ENCODE results near the gene PPP1R18. TPM values are rescaled to one million over a fixed set of nuclear protein-coding genes. Genes with fewer than 3 reads are reported as not detected.

Gene PPP1R18
- total RNA-seq, 2 experiments from 2014 or later: 146 to 149 TPM

GRCh38 chr6:30651143-30651542 lies 35.3 kb downstream of the PPP1R18 start:
- ChIA-PET CTCF (interaction anchor here (0.9 to 1.3 kb wide), 4 partner anchors 21 to 33 kb away, joined by 3 read pairs; partner anchors contain the start of genes DHX16 and MRPS18B), POLR2A (interaction anchor here (0.7 kb wide), 1 partner anchor 74 kb away, joined by 4 read pairs; no protein-coding TSS in a partner anchor)

GRCh38 chr6:30647242-30648116 lies 39.0 kb downstream of the PPP1R18 start:
- POLR2A ChIA-PET: interaction anchor here (1.6 kb wide), 1 partner anchor 33 kb away, joined by 3 read pairs; no protein-coding TSS in a partner anchor
- CTCF ChIA-PET: interaction anchor here (0.6 to 1.3 kb wide), 4 partner anchors 21 to 75 kb away, joined by 3 to 4 read pairs (median 4); partner anchors contain the start of gene ATAT1

DNA sequence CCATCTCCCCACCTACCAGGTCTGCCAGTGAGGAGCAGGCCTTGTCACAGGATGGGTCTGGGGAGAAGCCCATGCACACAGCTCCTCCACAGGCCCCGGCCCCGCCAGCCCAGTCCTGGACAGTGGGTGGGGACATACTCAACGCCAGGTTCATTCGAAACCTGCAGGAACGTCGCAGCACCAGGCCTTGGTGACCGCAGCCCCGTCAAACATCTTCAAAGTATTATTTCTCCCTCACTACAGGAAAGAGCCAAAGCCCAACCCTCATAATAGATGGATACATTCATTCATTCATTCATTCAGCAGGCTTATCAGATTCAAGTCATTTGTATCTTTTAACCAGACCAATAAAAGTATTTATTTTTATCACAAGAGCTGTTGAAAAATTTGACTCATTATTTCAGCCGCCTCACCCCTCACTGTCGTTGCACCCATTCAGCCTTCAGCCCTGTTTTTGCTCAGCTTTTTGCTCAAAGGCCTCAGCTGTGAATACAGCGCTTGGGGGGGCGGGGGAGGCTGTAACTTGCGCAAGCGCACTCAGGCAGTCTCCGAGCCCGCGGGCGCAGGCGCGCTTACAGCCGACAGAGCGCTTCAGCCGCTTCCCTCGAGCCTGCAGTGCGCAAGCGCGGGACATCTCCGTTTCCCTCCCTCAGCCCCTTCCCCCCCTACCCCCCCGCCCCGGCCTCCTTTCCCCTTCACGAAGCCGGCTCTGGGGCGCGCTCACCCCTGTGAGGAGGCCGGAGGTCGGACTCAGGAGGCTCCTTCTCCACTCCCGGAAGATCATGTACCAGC lies 39.8 kb downstream of the PPP1R18 start, which contains the start of gene C6orf136:
C6orf136 (plus strand) TSS at position 684 of the 792 bp plus-strand sequence; CDS start at position 783, 99 bp downstream.
- CTCF ChIA-PET: interaction anchor here (0.6 to 1.3 kb wide), 5 partner anchors 33 to 90 kb away, joined by 3 to 4 read pairs (median 3); no protein-coding TSS in a partner anchor
- POLR2A ChIA-PET: interaction anchor here (0.6 to 1.6 kb wide), 5 partner anchors 20 to 157 kb away, joined by 3 to 12 read pairs (median 3); partner anchors contain the start of gene ATAT1

- ChIA-PET CTCF (interaction anchor here (0.6 to 1.3 kb wide), 3 partner anchors 20 to 88 kb away, joined by 3 to 4 read pairs (median 4); no protein-coding TSS in a partner anchor), POLR2A (interaction anchor here (1.6 kb wide), 1 partner anchor 31 kb away, joined by 3 read pairs; no protein-coding TSS in a partner anchor)
These were observed 40.5 kb downstream of the PPP1R18 start for GRCh38 chr6:30645989-30646388.

- ChIA-PET CTCF (no interaction called here), POLR2A (interaction anchor here (0.6 kb wide), 1 partner anchor 83 kb away, joined by 7 read pairs; no protein-coding TSS in a partner anchor)
These were observed 41.7 kb downstream of the PPP1R18 start for GRCh38 chr6:30644769-30645168.

DNA sequence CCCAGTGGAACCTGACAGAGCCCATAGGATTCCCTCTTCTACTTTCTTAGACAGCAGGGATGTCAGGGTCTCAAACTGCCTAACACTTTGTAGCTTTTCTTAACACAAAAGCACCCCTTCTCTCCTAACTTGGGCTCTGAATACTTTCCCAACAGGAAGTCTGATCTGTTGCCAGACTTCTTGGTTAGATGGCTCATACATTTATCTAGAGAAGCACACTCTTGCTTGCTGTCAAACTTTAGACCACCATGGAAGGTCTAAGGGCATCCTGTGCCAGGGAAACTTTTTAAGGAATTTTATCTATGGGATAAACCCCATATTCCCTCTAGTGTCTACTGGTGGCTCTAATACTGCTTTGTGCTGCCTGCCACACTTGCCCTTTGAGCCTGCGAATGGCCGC lies 42.8 kb downstream of the PPP1R18 start:
- ChIA-PET CTCF (interaction anchor here (0.6 to 1.2 kb wide), 2 partner anchors 14 to 102 kb away, joined by 3 read pairs; no protein-coding TSS in a partner anchor), POLR2A (no interaction called here)

- POLR2A ChIA-PET: interaction anchor here (0.6 kb wide), 1 partner anchor 42 kb away, joined by 3 read pairs; no protein-coding TSS in a partner anchor
- CTCF ChIA-PET: interaction anchor here (0.6 to 1.3 kb wide), 4 partner anchors 12 to 536 kb away, joined by 3 read pairs; no protein-coding TSS in a partner anchor
These were observed 45.4 kb downstream of the PPP1R18 start for GRCh38 chr6:30641048-30641447.

DNA sequence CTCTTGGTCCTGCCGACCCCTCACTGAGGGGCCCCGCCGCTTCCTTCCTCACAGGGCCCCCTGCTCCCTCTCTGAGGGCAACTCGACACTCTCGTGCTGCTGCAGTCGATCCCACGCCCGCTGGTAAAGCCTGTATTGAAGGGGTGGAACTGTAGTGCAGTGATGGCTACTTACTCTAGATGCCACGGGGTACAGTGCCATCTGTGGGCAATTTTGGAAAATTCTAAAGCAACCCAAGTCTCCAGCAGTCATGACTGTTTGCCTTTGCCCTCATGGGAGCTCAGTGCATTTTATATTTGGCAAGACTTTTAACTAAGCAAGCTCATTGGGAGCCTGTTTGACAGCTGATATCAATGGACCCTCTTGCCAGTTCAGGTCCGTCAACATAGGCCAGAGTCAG lies 46.0 kb downstream of the PPP1R18 start:
- POLR2A ChIA-PET: no interaction called here
- CTCF ChIA-PET: interaction anchor here (1.1 to 1.3 kb wide), 2 partner anchors 13 to 90 kb away, joined by 3 read pairs; no protein-coding TSS in a partner anchor

- CTCF ChIA-PET: interaction anchor here (0.7 kb wide), 1 partner anchor 99 kb away, joined by 4 read pairs; no protein-coding TSS in a partner anchor
- POLR2A ChIA-PET: no interaction called here
These were observed 50.6 kb downstream of the PPP1R18 start for GRCh38 chr6:30635834-30636233.

DNA sequence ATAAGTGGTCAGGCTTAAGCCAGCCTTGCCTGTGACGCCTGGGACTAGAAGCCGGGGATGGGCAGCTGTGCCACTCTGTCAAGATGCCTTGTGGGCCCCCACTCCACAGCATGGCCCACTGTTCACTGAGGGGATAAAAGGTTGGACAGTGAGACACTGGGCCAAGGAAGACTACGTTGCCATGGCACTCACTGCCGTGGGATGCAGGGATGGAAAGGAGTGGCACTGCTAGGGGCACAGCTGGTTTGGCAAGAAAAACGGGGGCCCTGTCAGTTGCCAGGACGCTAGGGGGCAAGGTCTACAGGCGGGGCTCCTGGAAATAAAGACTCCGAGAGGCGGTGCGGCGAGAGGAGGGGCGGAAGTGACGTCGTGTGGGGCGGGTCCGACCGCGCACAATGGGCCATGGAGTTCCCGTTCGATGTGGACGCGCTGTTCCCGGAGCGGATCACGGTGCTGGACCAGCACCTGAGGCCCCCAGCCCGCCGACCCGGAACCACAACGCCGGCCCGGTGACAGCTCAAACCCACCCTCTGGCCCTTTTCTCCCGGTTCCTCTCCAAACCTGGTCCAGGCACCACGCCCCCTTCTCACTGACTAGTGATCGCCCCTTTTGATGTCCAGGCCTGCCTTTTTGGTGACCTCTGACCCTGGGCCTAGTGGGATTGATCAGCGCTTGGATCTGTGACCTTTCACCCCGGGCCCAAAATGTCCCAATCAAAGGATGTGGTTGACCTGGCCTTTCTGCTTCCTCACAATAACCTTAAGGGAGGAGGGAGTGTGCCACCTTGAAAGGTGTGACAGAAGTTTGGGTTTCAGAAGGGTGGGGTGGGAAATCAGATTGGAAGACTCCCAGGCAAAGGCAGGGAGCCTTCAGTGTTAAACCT lies 59.7 kb downstream of the PPP1R18 start, which contains the start of gene ATAT1:
ATAT1 (plus strand) TSS at position 391 of the 883 bp plus-strand sequence.
- CTCF ChIA-PET: interaction anchor here (1.0 to 1.3 kb wide), 5 partner anchors 9 to 104 kb away, joined by 4 to 5 read pairs (median 4); partner anchors contain the start of genes DHX16 and MRPS18B
- POLR2A ChIA-PET: interaction anchor here (0.7 to 1.0 kb wide), 2 partner anchors 20 to 96 kb away, joined by 4 to 12 read pairs; no protein-coding TSS in a partner anchor

Other genes starting within 250 kb of the PPP1R18 start
- 100 to 1,000 TPM; 349 to 357 TPM for gene HLA-E, start 197.1 kb downstream of the PPP1R18 start, total RNA-seq
- gene GNL1, start 130.2 kb downstream of the PPP1R18 start, total RNA-seq: 100 to 1,000 TPM; 112 to 119 TPM
- 10 to 100 TPM; 28.5 to 30.5 TPM for gene PRR3, start 129.3 kb downstream of the PPP1R18 start, total RNA-seq
- gene ABCF1, start 115.2 kb downstream of the PPP1R18 start, total RNA-seq: 100 to 1,000 TPM; 128 to 132 TPM
- gene PPP1R10, start 69.4 kb downstream of the PPP1R18 start, total RNA-seq: 10 to 100 TPM; 92.9 to 98.7 TPM
- gene MRPS18B, start 68.8 kb downstream of the PPP1R18 start, total RNA-seq: 100 to 1,000 TPM; 105 to 106 TPM
- 1 to 10 TPM; 9.7 to 9.8 TPM for gene ATAT1, start 59.8 kb downstream of the PPP1R18 start, total RNA-seq
- 10 to 100 TPM; 28.1 to 32.4 TPM for gene C6orf136, start 39.5 kb downstream of the PPP1R18 start, total RNA-seq
- gene DHX16, start 13.6 kb downstream of the PPP1R18 start, total RNA-seq: 10 to 100 TPM; 44.0 to 46.8 TPM
- gene NRM, start 4.3 kb upstream of the PPP1R18 start, total RNA-seq: 10 to 100 TPM; 26.9 to 27.1 TPM
- 10 to 100 TPM; 66.4 to 70.2 TPM for gene MDC1, start 30.6 kb upstream of the PPP1R18 start, total RNA-seq
- gene TUBB, start 33.7 kb upstream of the PPP1R18 start, total RNA-seq: 1,000 to 10,000 TPM; 1,549 to 1,571 TPM
- 100 to 1,000 TPM; 178 to 186 TPM for gene FLOT1, start 56.0 kb upstream of the PPP1R18 start, total RNA-seq
- 100 to 1,000 TPM; 312 to 322 TPM for gene IER3, start 57.9 kb upstream of the PPP1R18 start, total RNA-seq
- 1 to 10 TPM; 8.6 to 8.7 TPM for gene DDR1, start 197.9 kb upstream of the PPP1R18 start, total RNA-seq
- 10 to 100 TPM; 47.0 to 51.3 TPM for gene GTF2H4, start 221.6 kb upstream of the PPP1R18 start, total RNA-seq
- gene VARS2, start 227.6 kb upstream of the PPP1R18 start, total RNA-seq: 10 to 100 TPM; 80.1 to 88.6 TPM
- gene SFTA2, start 245.5 kb upstream of the PPP1R18 start, total RNA-seq: not detected

Data from activated CD8-positive, alpha-beta memory T cell treated with anti-CD3 and anti-CD28 coated beads for 36 hours (primary cell).